NCI-H1105 (cell line): Measurements from ENCODE around the gene RETSAT.
"Not testable (repeated sequence)": the region's sequence is repeated elsewhere in the genome, so short reads cannot be mapped to it uniquely, and the experiment has no call there.

ENCODE experiments used
- DNase-seq: peaks from one replicate; lab custom pipeline; 2025; lab: John Stamatoyannopoulos, UW

Gene RETSAT

GRCh38 chr2:85330839-85331636, 23.3 kb downstream of the RETSAT start:
- DNase-seq, result no peak

- not testable (repeated sequence) for DNase-seq
Observed at GRCh38 chr2:85329701-85330100, 24.6 kb downstream of the RETSAT start.

GRCh38 chr2:85329181-85329651, 25.1 kb downstream of the RETSAT start:
- DNase-seq, result no peak

GRCh38 chr2:85327822-85328617, 26.3 kb downstream of the RETSAT start, which contains the start of gene TGOLN2:
TGOLN2 (minus strand) TSS chr2:85327989; CDS start chr2:85327962, 27 bp downstream.
- DNase-seq, result peak; percentile 90

GRCh38 chr2:85327160-85327821, 27.0 kb downstream of the RETSAT start:
- peak; percentile 51 for DNase-seq

- no peak for DNase-seq
Observed at GRCh38 chr2:85326406-85327159, 27.7 kb downstream of the RETSAT start.

GRCh38 chr2:85325466-85325811, 28.9 kb downstream of the RETSAT start:
- DNase-seq, result no peak

- DNase-seq, result no peak
Observed at GRCh38 chr2:85324639-85325465, 29.5 kb downstream of the RETSAT start.

- not testable (repeated sequence) for DNase-seq
Observed at GRCh38 chr2:85323988-85324367, 30.4 kb downstream of the RETSAT start.

- no peak for DNase-seq
Observed at GRCh38 chr2:85323351-85323987, 30.9 kb downstream of the RETSAT start.

- DNase-seq, result no peak
Observed at GRCh38 chr2:85319796-85320195, 34.5 kb downstream of the RETSAT start.

- DNase-seq, result no peak
Observed at GRCh38 chr2:85318222-85319074, 35.9 kb downstream of the RETSAT start.

GRCh38 chr2:85315921-85316320, 38.4 kb downstream of the RETSAT start:
- not testable (repeated sequence) for DNase-seq

GRCh38 chr2:85314884-85315242, 39.5 kb downstream of the RETSAT start:
- DNase-seq, result no peak

- no peak for DNase-seq
Observed at GRCh38 chr2:85312404-85312803, 41.9 kb downstream of the RETSAT start.

GRCh38 chr2:85310330-85310729, 44.0 kb downstream of the RETSAT start:
- no peak for DNase-seq

- DNase-seq, result no peak
Observed at GRCh38 chr2:85309699-85310321, 44.5 kb downstream of the RETSAT start.

GRCh38 chr2:85308896-85309555, 45.3 kb downstream of the RETSAT start:
- peak; percentile 65 for DNase-seq
